GM12891 (cell line): ENCODE data around the gene TBC1D22A.

Source experiments
- PAX5 ChIP-seq: IDR thresholded peaks from 2 replicates; pipeline ENCODE4 v1.6.1; 2011; ENCODE audit warnings: low read length, moderate library complexity, mild to moderate bottlenecking; ENCODE audit not compliant: insufficient read depth, severe bottlenecking
- POLR2A ChIP-seq: IDR thresholded peaks from 2 replicates; pipeline ENCODE4 v1.6.1; 2011; ENCODE audit warnings: low read depth, low read length, control low read depth
- POLR2AphosphoS5 ChIP-seq: IDR thresholded peaks from 2 replicates; pipeline ENCODE4 v1.6.1; 2011; ENCODE audit warnings: low read depth, low read length, control low read depth
- SPI1 ChIP-seq: IDR thresholded peaks from 2 replicates; pipeline ENCODE4 v1.6.1; 2011; ENCODE audit warnings: low read depth, low read length, control low read depth
- TAF1 ChIP-seq: IDR thresholded peaks from 2 replicates; pipeline ENCODE4 v1.6.1; 2011; ENCODE audit warnings: low read depth, low read length, control low read depth

GRCh38 chr22:46884365-46884764 is 121.9 kb downstream of the TBC1D22A start:
- TF ChIP-seq PAX5 (no peak), SPI1 (no peak), POLR2AphosphoS5 (no peak), POLR2A (no peak), TAF1 (no peak)
